Stimulated activated CD4-positive, alpha-beta T cell treated with anti-CD3 and anti-CD28 coated beads, Interleukin-1b, Interleukin-23, amount 100 ng/mL, for 24 hours (primary cell): Measurements from ENCODE around the gene RAC3.
"Not testable (repeated sequence)": the region's sequence is repeated elsewhere in the genome, so short reads cannot be mapped to it uniquely, and the experiment has no call there.

Experiments used
- DNase-seq, 4 experiments: peaks; one replicate each; pipeline ENCODE4 v3.0.0-alpha.2; 2020; ENCODE audit warnings: low read depth in 4 of 4, low spot score in 1 of 4

RAC3 gene

GRCh38 chr17:82038796-82039409 lies 7.4 kb downstream of the RAC3 start:
- not testable (repeated sequence) for DNase-seq

GRCh38 chr17:82039695-82040299 lies 8.3 kb downstream of the RAC3 start:
- no peak for DNase-seq

DNA sequence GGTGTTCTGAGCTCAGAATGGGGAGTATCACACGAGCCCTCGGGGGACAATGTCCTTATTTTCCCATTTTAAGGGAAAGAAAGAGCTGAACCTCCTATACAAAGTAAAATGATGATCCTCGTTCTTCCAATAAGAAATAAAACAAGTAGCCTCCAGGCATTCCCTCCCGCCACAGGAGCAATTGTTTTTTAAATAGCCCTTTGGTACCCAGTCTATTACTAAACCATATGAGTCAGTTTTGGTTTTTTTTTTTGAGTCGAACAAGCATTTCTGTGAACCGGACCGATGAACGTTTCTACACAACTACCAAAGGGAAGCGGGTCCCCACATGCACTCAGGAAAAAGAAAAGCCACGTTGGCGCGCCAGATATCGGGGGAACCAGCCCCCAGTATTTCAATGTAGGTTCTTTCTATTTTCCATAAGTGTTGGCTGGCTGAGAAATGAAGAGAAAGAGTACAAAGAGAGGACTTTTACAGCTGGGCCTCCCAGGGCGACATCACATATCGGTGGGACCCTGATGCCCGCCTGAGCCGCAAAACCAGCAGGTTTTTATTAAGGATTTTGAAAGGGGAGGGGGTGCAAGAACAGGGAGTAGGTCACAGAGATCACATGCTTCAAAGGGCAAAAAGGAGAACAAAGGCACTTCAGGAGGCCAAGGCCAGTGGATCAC lies 9.8 kb downstream of the RAC3 start:
- no peak for DNase-seq

GRCh38 chr17:82042649-82043048 lies 11.2 kb downstream of the RAC3 start:
- no peak for DNase-seq

- DNase-seq: no peak
Observed at GRCh38 chr17:82043507-82043906, 12.0 kb downstream of the RAC3 start.

DNA sequence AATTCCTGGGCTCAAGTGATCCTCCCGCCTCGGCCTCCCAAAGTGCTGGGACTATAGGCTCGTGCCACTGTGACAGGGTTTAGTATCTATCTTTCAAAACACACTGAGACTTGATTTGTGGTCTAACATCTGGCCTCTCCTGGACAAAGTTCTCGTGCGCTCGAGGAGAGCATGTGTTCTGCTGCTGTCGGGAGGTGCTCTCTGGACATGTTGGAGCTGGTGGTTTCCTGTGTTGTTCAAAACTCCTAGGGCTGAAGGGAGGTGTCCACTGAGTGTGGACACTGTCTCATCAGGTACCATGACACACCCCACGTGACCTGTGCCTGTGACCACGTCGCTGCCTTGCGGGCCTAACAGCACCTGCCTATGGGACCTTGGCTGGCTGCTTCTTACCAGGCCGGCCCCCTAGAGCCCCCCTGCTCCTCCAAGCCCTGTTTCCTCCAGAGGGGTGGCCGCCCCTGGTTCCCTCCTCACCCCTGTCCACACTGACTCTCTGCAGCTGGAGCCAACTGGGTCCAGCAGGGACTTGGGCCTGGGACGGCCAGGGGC lies 14.5 kb downstream of the RAC3 start:
- DNase-seq: no peak

- no peak for DNase-seq
Observed at GRCh38 chr17:82046903-82047302, 15.4 kb downstream of the RAC3 start.

GRCh38 chr17:82047379-82047778 lies 15.9 kb downstream of the RAC3 start:
- no peak for DNase-seq

DNA sequence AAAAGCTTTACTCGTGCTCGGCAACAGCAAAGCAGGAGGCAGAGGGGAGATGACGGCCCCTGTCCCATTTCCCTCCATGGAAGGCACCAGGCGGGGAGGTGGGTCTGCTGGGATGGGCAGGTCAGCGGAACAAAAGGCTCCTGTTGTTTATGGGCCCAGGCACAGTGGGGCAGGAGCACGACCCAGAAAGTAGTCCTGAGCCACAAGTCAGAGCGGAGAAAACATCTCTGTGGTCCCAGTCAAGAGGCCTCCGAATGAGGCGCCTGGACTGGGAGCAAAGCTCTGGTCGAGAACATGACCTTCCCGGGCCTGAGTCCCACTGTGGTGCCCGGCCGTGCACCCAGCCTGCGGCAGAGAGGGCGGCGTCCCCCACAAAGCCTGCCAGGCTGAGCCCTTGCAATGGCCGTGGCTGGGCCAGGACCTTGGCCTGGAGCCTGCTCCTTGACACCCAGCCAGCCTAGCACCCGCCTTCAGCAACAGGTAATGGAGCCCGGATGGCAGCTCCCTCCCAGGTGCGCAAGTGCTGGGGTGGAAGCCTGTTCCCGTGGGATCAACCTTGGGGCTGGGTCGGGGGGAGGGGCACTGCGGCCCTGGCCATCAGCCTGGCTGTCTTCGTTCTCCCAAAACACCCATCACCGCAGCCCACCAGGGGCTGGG lies 16.6 kb downstream of the RAC3 start:
- no peak for DNase-seq

DNA sequence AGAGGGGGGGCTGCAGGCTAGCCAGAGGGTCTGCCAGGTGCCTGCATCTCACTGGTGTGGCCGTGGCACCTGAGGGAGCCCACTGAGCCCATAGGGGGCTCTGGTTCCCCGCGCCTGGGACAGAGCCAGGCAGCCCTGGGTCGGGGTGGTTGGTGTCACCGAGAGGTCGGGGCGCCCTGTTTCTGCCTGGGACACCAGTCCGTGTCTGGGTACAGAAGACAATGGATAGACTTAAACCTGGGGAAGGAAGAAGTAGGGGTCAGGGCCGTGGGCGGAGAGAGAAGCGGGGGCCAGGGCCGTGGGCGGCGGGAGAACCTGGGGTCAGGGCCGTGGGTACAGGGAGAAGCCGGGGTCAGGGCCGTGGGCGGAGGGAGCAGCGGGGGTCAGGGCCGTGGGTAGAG lies 17.1 kb downstream of the RAC3 start:
- no peak for DNase-seq

DNA sequence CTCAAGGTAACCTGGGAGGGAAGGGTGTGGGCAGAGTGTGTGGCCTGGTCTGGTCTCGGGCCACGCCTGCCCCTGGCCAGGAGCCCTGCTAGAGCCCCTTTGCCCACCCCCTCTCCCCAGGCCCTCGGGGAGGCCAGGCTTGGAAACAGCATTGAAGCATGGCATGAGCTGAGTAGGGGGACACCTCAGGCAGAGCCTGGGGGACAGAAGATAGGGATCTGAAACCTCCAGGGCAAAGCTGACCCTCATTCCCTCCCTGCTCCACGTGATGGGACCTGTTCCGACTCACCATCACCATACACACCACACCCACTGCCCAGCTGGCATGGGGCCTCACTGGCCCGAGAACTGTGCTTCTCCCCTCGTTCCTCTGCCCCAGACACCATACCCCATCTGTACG lies 17.6 kb downstream of the RAC3 start:
- no peak for DNase-seq

- DNase-seq: no peak
Observed at GRCh38 chr17:82049521-82049971, 18.1 kb downstream of the RAC3 start.

- DNase-seq: no peak
Observed at GRCh38 chr17:82050152-82050760, 18.8 kb downstream of the RAC3 start.

DNA sequence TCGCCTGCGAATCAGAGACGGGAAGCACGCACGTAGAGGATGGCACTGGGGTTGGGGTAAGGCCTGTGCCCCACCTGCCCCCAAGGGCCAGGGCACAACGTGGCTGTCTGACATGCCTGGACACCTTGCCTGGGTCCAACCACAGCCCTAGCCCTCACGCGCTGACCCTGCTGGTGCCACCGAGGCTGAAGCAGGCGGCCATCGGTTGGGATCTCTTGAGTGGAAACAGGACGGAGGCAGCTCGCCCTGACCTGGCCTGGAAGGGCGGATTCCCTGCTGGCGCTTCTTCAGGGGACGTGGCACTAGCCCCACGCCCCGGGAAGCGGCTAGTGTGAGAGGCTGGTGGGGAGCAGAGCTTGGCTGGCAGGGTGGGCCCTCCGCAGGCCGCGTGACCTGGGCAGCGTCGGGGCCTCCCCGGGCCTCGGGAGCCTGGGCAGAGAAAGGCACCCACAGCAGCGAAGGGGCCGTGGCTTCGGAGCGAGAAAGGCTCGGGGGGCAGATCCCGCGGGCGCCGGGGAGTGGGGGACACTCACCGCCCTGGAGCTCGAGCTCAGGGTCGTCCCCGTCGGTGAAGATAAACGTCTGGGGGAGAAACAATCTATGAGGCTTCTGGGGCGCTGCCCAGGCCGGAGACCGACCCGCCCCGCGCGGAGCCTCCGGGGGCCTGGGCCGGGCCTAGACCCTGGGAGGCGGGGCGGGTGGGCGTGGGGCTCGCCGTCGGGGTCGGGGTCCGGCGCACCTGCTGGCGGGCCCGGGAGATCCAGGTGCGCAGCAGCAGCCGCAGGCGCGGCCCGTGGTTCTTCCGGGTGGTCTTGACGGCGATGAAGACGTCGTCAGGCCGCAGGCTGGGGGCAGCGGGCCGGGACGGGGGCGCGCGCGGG lies 19.5 kb downstream of the RAC3 start:
- no peak for DNase-seq

GRCh38 chr17:82051776-82052637 lies 20.5 kb downstream of the RAC3 start, which contains the start of the genes GPS1 and RFNG:
GPS1 (plus strand) TSS chr17:82051898; CDS start chr17:82051932, 34 bp downstream.
RFNG (minus strand) TSS chr17:82051811; CDS start chr17:82051766, 45 bp downstream.
- peak; percentile 67 to 84 (median 80) for DNase-seq

DNA sequence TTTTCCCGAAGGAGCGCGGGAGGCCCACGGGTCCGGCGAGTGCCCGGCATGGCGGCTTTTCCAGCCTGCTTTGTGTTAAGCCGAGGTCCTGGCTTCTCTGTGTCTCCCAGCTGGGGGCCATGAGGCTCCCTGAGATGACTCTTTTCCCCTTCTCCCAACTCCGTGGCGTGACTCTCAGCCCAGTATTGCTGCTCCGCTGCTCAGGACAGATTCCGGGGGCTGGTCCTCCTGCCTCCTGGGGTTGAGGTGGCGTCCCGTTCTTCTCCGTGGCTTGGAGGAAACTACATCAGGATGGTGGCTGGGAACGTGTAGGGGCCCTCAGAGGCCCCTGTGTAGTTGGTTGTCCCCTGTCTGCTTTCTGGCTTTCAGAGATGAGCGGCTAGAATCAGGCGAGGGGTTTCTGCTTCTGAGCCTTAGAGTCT lies 21.2 kb downstream of the RAC3 start:
- no peak for DNase-seq

GRCh38 chr17:82053130-82053529 lies 21.7 kb downstream of the RAC3 start:
- no peak for DNase-seq

- no peak for DNase-seq
Observed at GRCh38 chr17:82053556-82054263, 22.2 kb downstream of the RAC3 start.
